ENCODE measurements around the gene WNT5A. TPM values are rescaled to one million over a fixed set of nuclear protein-coding genes. Genes with fewer than 3 reads are reported as not detected.

The WNT5A gene
- total RNA-seq, 1 donor: 145 TPM

- Histone ChIP-seq H3K4me3 (ENCODE audit: insufficient read depth, low read length) (no peak overlapping the region), H3K4me2 (ENCODE audit: insufficient read depth, low read length) (peak overlapping the region; percentile 22), H2AFZ (ENCODE audit: low read length) (no peak overlapping the region), H3K79me2 (ENCODE audit: insufficient read depth, low read length) (peaks cover 22% of the 10 kb centered on the region), H4K20me1 (ENCODE audit: insufficient read depth, low read length) (no peaks in the 10 kb centered on the region), H3K4me1 (ENCODE audit: insufficient read depth, low read length) (peaks cover 27% of the 10 kb centered on the region), H3K36me3 (ENCODE audit: insufficient read depth, low read length) (peaks cover 46% of the 10 kb centered on the region), H3K27ac (ENCODE audit: low read depth, low read length) (peak overlapping the region; percentile 42), H3K9me3 (ENCODE audit: low read depth, low read length) (no peaks in the 10 kb centered on the region), H3K27me3 (ENCODE audit: insufficient read depth, low read length) (no peaks in the 10 kb centered on the region)
- no peak for TF ChIP-seq CTCF (IDR thresholded peaks at IDR 0.05; ENCODE audit: extremely low read depth, low read depth, low read length)
- DNase-seq (ENCODE audit: insufficient read length, low spot score, missing footprints): no peak
Measured at GRCh38 chr3:55466526-55466925, 20.6 kb downstream of the WNT5A start.

GRCh38 chr3:55461896-55462295, 25.2 kb downstream of the WNT5A start:
- H3K79me2 ChIP-seq (ENCODE audit: insufficient read depth, low read length): no peaks in the 10 kb centered on the region
- TF ChIP-seq CTCF (IDR thresholded peaks at IDR 0.05; ENCODE audit: extremely low read depth, low read depth, low read length): no peak
- H3K36me3 ChIP-seq (ENCODE audit: insufficient read depth, low read length): peaks cover 13% of the 10 kb centered on the region
- no peaks in the 10 kb centered on the region for H3K9me3 ChIP-seq (ENCODE audit: low read depth, low read length)
- H3K27ac ChIP-seq (ENCODE audit: low read depth, low read length): no peak overlapping the region
- no peak overlapping the region for H3K4me3 ChIP-seq (ENCODE audit: insufficient read depth, low read length)
- H4K20me1 ChIP-seq (ENCODE audit: insufficient read depth, low read length): no peaks in the 10 kb centered on the region
- H3K27me3 ChIP-seq (ENCODE audit: insufficient read depth, low read length): no peaks in the 10 kb centered on the region
- H2AFZ ChIP-seq (ENCODE audit: low read length): no peak overlapping the region
- peaks cover 6% of the 10 kb centered on the region for H3K4me1 ChIP-seq (ENCODE audit: insufficient read depth, low read length)
- DNase-seq (ENCODE audit: insufficient read length, low spot score, missing footprints): no peak
- H3K4me2 ChIP-seq (ENCODE audit: insufficient read depth, low read length): no peak overlapping the region

- Histone ChIP-seq H3K4me2 (ENCODE audit: insufficient read depth, low read length) (no peak overlapping the region), H3K27ac (ENCODE audit: low read depth, low read length) (no peak overlapping the region), H3K4me3 (ENCODE audit: insufficient read depth, low read length) (no peak overlapping the region), H4K20me1 (ENCODE audit: insufficient read depth, low read length) (no peaks in the 10 kb centered on the region), H3K79me2 (ENCODE audit: insufficient read depth, low read length) (no peaks in the 10 kb centered on the region), H3K9me3 (ENCODE audit: low read depth, low read length) (no peaks in the 10 kb centered on the region), H3K36me3 (ENCODE audit: insufficient read depth, low read length) (peaks cover under 1% of the 10 kb centered on the region), H2AFZ (ENCODE audit: low read length) (no peak overlapping the region), H3K4me1 (ENCODE audit: insufficient read depth, low read length) (no peaks in the 10 kb centered on the region), H3K27me3 (ENCODE audit: insufficient read depth, low read length) (no peaks in the 10 kb centered on the region)
- no peak for TF ChIP-seq CTCF (IDR thresholded peaks at IDR 0.05; ENCODE audit: extremely low read depth, low read depth, low read length)
- DNase-seq (ENCODE audit: insufficient read length, low spot score, missing footprints): no peak
Measured at GRCh38 chr3:55459838-55460237, 27.3 kb downstream of the WNT5A start.

GRCh38 chr3:55458181-55458790, 28.8 kb downstream of the WNT5A start:
- Histone ChIP-seq H3K27ac (ENCODE audit: low read depth, low read length) (no peak overlapping the region), H3K27me3 (ENCODE audit: insufficient read depth, low read length) (no peaks in the 10 kb centered on the region), H3K4me1 (ENCODE audit: insufficient read depth, low read length) (peaks cover 5% of the 10 kb centered on the region), H4K20me1 (ENCODE audit: insufficient read depth, low read length) (no peaks in the 10 kb centered on the region), H3K4me3 (ENCODE audit: insufficient read depth, low read length) (no peak overlapping the region), H3K79me2 (ENCODE audit: insufficient read depth, low read length) (no peaks in the 10 kb centered on the region), H2AFZ (ENCODE audit: low read length) (no peak overlapping the region), H3K36me3 (ENCODE audit: insufficient read depth, low read length) (no peaks in the 10 kb centered on the region), H3K4me2 (ENCODE audit: insufficient read depth, low read length) (no peak overlapping the region), H3K9me3 (ENCODE audit: low read depth, low read length) (no peaks in the 10 kb centered on the region)
- no peak for DNase-seq (ENCODE audit: insufficient read length, low spot score, missing footprints)
- no peak for TF ChIP-seq CTCF (IDR thresholded peaks at IDR 0.05; ENCODE audit: extremely low read depth, low read depth, low read length)

Data from osteoblast (primary cell).